ENCODE data around the gene LGALSL.

LGALSL gene

GRCh38 chr2:64417624-64418023, 36.3 kb upstream of the LGALSL start:
- TF ChIP-seq EP300 (IDR thresholded peaks at IDR 0.05; ENCODE audit: borderline replicate concordance) (no peak), EGR1 (IDR thresholded peaks at IDR 0.05) (no peak), REST (IDR thresholded peaks at IDR 0.05; ENCODE audit: low read depth) (no peak), CEBPB (IDR thresholded peaks at IDR 0.05) (no peak), TEAD4 (IDR thresholded peaks at IDR 0.05) (no peak), YY1 (IDR thresholded peaks at IDR 0.05; ENCODE audit: low read depth) (no peak), FOXM1 (IDR thresholded peaks at IDR 0.05; ENCODE audit: borderline replicate concordance, low read depth) (no peak), TCF12 (IDR thresholded peaks at IDR 0.05; ENCODE audit: low read depth) (no peak), MAX (IDR thresholded peaks at IDR 0.05) (no peak), TAF1 (IDR thresholded peaks at IDR 0.05; ENCODE audit: low read depth) (no peak), ZBTB7A (IDR thresholded peaks at IDR 0.05; ENCODE audit: low read depth) (no peak), NFIC (IDR thresholded peaks at IDR 0.05) (no peak)

- TF ChIP-seq TEAD4 (IDR thresholded peaks at IDR 0.05) (no peak), EP300 (IDR thresholded peaks at IDR 0.05; ENCODE audit: borderline replicate concordance) (no peak), CREB1 (IDR thresholded peaks at IDR 0.05; ENCODE audit: low read depth) (no peak), NFIC (IDR thresholded peaks at IDR 0.05) (no peak), RAD21 (IDR thresholded peaks at IDR 0.05; ENCODE audit: low read depth) (no peak), MAX (IDR thresholded peaks at IDR 0.05) (no peak), EGR1 (IDR thresholded peaks at IDR 0.05) (no peak), ZBTB7A (IDR thresholded peaks at IDR 0.05; ENCODE audit: low read depth) (no peak), REST (IDR thresholded peaks at IDR 0.05; ENCODE audit: low read depth) (no peak), CEBPB (IDR thresholded peaks at IDR 0.05) (no peak), USF1 (IDR thresholded peaks at IDR 0.05) (no peak), TCF12 (IDR thresholded peaks at IDR 0.05; ENCODE audit: low read depth) (no peak), TAF1 (IDR thresholded peaks at IDR 0.05; ENCODE audit: low read depth) (no peak), FOXM1 (IDR thresholded peaks at IDR 0.05; ENCODE audit: borderline replicate concordance, low read depth) (no peak)
Observed at GRCh38 chr2:64419596-64420165, 34.3 kb upstream of the LGALSL start.

GRCh38 chr2:64420677-64421076, 33.3 kb upstream of the LGALSL start:
- TF ChIP-seq TEAD4 (IDR thresholded peaks at IDR 0.05) (no peak), EGR1 (IDR thresholded peaks at IDR 0.05) (no peak), NFIC (IDR thresholded peaks at IDR 0.05) (no peak), TCF12 (IDR thresholded peaks at IDR 0.05; ENCODE audit: low read depth) (no peak), EP300 (IDR thresholded peaks at IDR 0.05; ENCODE audit: borderline replicate concordance) (no peak), YY1 (IDR thresholded peaks at IDR 0.05; ENCODE audit: low read depth) (no peak), CEBPB (IDR thresholded peaks at IDR 0.05) (no peak), FOXM1 (IDR thresholded peaks at IDR 0.05; ENCODE audit: borderline replicate concordance, low read depth) (no peak), ZBTB7A (IDR thresholded peaks at IDR 0.05; ENCODE audit: low read depth) (no peak), USF1 (IDR thresholded peaks at IDR 0.05) (no peak)

GRCh38 chr2:64421201-64421600, 32.8 kb upstream of the LGALSL start:
- TF ChIP-seq RAD21 (IDR thresholded peaks at IDR 0.05; ENCODE audit: low read depth) (no peak), NFIC (IDR thresholded peaks at IDR 0.05) (no peak)

- TF ChIP-seq NFIC (IDR thresholded peaks at IDR 0.05), result no peak
- TF ChIP-seq ZBTB7A (IDR thresholded peaks at IDR 0.05; ENCODE audit: low read depth), result no peak
- no peak for TF ChIP-seq USF1 (IDR thresholded peaks at IDR 0.05)
- TF ChIP-seq CEBPB (IDR thresholded peaks at IDR 0.05), result no peak
- no peak for TF ChIP-seq TCF12 (IDR thresholded peaks at IDR 0.05; ENCODE audit: low read depth)
- TF ChIP-seq TAF1 (IDR thresholded peaks at IDR 0.05; ENCODE audit: low read depth), result no peak
- no peak for TF ChIP-seq CREB1 (IDR thresholded peaks at IDR 0.05; ENCODE audit: low read depth)
Observed at GRCh38 chr2:64422466-64422865, 31.5 kb upstream of the LGALSL start.

- TF ChIP-seq TEAD4 (IDR thresholded peaks at IDR 0.05) (no peak), CREB1 (IDR thresholded peaks at IDR 0.05; ENCODE audit: low read depth) (no peak), TAF1 (IDR thresholded peaks at IDR 0.05; ENCODE audit: low read depth) (no peak)
Observed at GRCh38 chr2:64423303-64423702, 30.7 kb upstream of the LGALSL start.

Data from Ishikawa (cell line).